Activated CD8-positive, alpha-beta memory T cell treated with anti-CD3 and anti-CD28 coated beads, Interleukin-2, amount 50 U/mL, for 24 hours (primary cell): Measurements from ENCODE around the gene FCER2.
"Not testable (repeated sequence)": the region's sequence is repeated elsewhere in the genome, so short reads cannot be mapped to it uniquely, and the experiment has no call there.

Experiments used
- DNase-seq: peaks from one replicate; pipeline ENCODE4 v3.0.0-alpha.2; 2020; ENCODE audit errors: extremely low read depth

FCER2 gene

DNA sequence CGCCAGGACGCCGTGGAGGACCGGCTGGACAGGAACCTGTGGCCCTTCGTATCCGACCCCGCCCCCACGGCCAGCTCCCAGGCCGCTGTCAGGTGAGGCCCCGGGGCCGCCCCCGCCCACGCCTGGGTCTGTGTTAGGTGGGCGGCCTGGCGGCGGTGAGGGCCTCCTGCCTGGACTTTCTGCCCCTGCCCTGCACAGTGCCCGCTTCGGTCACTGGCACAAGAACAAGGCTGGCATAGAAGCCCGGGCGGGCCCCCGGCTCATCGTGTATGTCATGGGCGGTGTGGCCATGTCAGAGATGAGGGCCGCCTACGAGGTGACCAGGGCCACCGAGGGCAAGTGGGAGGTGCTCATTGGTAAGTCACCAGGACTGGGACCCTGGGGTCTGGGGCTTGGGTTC, 54.8 kb downstream of the FCER2 start:
- no peak for DNase-seq

DNA sequence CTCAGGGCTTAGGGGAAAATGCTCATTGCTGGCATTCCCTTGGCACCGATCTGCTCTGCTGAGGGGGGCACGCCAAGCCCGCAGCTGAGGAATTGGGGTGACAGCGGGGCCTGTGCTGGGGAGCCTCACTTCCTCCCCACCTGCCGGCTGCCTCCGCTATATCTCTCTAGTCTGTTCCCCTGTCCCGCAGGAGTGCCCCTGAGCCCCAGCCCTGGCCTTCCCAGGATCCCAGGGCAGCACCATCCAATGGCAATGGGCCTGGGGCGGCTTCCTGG, 55.6 kb downstream of the FCER2 start:
- DNase-seq: no peak

DNA sequence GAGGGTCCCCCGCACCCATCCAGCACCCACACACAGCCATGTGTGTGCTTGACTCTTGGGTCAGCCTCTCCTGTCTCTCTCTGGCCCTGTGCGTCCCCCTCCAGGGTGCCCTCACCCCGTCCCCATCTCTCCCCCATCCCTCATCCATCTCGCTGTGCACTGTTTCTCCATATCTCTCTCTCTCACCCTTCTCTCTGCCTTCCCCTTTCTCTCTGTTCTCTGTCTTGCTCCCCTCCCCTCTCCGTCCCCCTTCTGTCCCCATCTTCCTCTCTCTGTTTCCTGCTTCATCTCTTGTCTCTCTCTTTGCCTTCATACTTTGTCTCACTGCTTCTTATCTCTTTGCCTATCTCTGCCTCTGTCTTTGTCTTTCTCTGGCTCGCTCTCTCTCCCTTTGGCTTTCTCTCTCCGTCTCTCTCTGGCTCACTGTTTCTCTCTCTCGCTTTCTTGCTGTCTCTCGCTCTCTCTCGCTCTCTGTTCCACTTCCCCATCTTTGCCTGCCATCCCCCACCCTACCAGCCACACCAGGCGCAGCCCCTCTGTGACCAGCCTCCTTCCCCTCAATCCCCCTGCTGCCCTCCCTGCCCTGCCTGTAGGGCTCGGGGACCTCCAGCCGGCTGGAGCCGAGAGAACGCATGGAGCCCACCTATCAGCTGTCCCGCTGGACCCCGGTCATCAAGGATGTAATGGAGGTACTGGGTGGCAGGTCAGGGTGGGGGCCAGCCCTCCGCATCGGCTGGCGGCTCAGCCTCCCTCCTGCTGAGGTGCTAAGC, 56.1 kb downstream of the FCER2 start:
- DNase-seq: no peak

DNA sequence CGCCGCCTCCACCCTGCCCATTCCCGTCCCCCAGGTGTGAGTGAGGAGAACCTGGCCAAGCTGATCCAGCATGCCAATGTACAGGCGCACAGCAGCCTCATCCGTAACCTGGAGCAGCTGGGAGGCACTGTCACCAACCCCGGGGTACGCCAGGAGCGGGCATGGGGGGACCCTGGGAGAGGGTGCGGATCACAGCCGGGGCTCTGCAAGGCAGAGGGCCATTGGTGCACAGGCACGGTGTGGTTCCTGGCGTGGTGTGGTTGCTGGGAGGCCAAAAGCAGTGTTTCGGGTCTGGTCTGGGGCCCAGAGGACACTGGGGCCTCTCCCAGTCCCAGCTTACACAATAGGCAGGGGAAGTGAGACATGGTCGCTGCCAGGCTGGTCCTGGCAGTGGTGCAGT, 56.8 kb downstream of the FCER2 start:
- DNase-seq: no peak

DNA sequence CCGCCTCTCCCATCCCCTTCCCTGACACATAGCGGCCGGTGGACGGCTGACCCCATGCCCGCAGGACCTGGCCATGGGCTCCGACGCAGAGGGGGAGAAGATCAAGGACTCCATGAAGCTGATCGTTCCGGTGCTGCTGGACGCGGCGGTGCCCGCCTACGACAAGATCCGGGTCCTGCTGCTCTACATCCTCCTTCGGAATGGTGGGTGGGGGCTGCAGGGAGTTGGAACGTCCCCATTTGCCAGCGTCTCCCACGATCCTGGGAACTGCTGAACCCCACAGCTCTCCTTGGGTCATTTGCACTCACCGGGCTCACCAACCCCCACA, 57.4 kb downstream of the FCER2 start:
- DNase-seq: no peak

DNA sequence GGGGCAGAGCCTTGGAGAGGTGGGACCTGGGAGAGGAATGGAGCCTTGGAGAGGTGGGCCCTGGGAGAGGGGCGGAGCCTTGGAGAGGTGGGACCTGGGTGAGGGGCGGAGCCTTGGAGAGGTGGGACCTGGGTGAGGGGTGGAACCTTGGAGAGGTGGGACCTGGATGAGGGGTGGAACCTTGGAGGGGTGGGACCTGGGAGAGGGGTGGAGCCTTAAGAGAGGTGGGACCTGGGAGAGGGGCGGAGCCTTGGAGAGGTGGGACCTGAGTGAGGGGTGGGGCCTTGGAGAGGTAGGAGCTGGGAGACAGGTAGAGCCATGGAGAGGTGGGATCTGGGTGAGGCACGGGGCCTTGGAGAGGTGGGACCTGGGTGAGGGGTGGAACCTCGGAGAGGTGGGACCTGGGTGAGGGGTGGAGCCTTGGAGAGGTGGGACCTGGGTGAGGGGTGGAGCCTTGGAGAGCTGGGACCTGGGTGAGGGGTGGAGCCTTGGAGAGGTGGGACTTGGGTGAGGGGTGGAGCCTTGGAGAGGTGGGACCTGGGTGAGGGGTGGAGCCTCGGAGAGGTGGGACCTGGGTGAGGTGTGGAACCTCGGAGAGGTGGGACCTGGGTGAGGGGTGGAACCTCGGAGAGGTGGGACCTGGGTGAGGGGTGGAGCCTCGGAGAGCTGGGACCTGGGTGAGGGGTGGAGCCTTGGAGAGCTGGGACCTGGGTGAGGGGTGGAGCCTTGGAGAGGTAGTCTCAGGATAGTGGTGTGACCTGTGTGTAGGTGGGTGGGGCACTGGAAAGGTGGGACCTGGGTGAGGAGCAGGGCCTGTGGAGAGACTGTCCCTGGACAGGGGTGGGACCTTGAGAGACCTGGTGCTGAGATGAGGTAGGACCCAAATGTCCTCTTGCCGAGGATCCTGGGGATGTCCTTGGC, 58.0 kb downstream of the FCER2 start:
- DNase-seq: not testable (repeated sequence)

DNA sequence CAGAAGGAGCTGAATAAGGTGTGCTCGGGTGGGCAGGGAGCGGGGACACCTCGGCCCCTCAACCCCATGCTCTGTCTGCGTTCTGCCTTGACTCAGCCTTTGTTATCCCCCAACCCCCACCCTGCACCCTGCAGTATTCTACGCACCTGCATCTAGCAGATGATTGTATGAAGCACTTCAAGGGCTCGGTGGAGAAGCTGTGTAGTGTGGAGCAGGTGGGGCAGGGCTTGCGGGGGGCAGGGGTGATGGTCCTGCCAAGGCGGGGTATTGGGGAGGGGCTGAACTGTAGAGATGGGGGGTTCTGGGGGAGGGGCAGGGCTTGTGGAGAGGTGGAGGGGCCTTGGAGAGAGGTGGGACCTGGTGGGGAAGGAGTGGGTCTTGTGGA, 58.9 kb downstream of the FCER2 start:
- no peak for DNase-seq

DNA sequence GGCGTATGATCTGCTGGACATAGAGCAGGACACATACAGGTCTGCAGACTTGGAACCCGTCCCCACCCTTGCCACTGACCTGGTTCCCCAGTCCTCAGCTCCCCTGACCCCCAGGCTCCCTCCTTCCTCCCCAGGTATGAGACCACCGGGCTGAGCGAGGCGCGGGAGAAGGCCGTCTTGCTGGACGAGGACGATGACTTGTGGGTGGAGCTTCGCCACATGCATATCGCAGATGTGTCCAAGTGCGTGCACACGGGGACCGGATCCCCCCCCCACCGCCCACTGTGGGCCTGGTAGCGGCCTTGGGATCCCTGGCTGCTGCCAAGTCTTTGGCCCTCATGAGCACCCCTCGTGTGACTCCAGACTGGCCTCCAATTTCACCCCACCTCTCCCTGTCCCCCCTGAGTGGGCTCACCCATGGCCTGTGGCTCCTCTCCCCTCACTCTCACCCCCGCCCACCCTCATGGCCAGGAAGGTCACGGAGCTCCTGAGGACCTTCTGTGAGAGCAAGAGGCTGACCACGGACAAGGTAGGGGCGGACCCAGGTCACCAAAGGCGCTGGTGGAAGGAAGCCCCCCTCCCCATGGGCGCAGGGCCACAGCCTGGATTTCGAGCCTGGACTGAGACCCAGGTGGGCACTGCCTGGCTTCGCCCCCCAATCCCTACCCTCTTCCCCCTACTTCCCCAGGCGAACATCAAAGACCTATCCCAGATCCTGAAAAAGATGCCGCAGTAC, 59.5 kb downstream of the FCER2 start:
- DNase-seq: no peak

DNA sequence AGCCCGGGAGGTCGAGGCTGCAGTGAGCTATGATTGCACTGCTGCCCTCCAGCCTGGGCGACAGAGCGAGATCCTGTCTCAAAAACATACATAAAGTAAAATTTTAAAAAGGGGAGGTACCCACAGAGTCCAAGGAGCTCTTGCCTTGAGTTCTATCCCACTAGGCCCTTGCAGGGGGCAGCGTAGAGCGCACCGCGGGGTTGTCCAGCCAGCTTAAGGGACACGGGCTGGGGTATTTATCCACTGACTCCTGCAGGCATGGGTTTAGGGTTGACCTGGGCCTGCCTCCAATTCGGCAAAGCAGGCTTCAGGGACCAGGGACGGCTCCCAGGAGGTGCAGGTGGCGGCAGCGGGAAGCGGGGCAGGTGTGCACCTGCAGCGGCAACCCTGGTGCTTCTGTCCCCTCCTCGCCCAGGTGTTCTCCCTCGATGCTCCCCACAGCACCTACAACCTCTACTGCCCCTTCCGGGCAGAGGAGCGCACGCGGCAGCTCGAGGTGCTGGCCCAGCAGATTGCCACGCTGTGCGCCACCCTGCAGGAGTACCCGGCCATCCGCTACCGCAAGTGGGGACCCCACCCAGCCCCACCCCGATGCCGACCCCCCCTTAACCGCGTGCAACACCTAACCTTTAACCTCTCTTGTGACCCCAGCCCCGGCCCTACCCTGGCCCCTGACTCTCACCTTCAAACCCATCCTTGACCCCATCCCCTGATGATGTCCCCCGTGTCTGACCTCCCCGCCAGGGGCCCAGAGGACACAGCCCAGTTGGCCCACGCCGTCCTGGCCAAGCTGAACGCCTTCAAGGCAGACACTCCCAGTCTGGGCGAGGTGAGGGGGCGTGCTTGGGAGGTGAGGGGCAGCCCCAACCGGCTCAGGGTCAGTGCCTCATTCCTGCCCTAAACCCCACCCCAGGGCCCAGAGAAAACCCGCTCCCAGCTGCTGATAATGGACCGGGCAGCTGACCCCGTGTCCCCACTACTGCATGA, 60.3 kb downstream of the FCER2 start:
- no peak for DNase-seq

DNA sequence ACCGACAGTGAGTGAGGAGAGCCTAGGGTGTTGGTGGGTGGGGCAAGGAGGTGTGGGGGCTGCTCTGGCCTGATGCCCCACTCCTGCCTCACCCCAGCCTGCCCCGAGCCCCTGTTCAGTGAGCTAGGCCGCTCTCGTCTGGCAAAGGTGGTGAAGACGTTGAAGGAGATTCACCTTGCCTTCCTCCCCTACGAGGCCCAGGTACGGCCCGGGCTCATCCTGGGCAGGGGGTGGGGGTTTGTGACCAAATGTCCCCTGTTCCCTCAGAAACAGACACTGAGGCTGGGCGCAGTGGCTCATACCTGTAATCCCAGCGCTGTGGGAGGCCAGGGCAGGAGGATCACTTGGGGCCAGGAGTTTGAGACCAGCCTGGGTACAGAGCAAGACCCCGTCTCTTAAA, 61.1 kb downstream of the FCER2 start:
- no peak for DNase-seq

DNA sequence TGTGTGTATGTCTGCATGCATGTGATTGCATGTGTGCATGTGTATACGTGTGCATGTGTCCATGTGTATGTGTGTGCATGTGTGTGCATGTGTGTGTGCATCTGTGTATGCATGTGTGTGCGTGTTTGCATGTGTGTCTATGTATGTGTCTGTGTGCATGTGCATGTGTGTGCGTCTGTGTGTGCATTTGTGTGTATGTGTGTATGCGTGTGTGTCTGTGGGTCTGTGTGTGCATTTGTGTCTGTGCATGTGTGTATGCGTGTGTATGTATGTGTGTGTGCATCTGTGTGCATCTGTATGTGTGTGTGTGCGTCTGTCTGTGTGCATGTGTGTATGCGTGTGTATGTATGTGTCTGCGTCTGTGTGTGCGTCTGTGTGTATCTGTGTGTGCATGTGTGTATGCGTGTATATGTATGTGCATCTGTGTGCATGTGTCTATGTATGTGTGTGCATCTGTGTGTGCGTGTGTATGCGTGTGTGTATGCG, 62.0 kb downstream of the FCER2 start:
- DNase-seq: no peak

DNA sequence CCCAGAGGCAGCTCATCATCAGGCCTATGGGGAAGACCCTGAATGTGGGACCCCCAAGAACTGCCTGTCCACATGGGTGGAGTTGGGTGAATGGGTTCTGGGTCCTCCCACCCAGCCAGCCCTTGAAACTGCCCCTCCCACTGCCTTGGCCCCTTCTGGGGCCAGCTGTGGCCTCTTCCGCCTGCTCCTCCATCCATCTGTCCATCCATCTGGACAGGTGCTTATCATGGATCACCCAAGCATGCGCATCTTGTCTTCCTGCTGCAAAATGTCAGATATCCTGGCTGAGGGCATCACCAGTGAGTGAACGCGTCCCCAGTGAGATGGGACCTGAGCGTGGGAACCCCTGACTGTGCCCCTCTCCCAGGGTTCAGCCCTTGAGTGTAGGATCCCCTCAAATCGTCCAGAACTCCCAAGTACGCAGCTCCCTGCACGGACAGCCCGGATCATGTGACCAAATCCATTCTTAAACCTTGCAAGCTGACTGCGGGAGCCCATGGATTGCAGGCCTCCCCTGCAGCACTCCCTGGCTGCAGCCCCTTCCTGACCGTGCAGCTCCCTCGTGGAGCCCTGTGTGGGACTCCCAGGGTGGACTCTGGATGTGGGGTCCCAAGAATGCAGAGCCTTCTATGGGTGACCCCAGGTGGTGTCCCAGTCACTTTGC, 63.0 kb downstream of the FCER2 start:
- DNase-seq: no peak
